Measurements from ENCODE around the gene CRP. TPM values are rescaled to one million over a fixed set of nuclear protein-coding genes. Genes with fewer than 3 reads are reported as not detected.

Gene CRP
- total RNA-seq, 1 experiment from 2014 or later: 0.90 TPM

- no peak overlapping the region for H3K27ac ChIP-seq (ENCODE audit: low read length)
- no peaks in the 10 kb centered on the region for H3K36me3 ChIP-seq (ENCODE audit: control insufficient read depth, insufficient read depth, low read length)
- no peaks in the 10 kb centered on the region for H3K9me3 ChIP-seq (ENCODE audit: control insufficient read depth, insufficient read depth, low read depth, low read length)
- in situ Hi-C loops (cut with HindIII; ENCODE audit: low pct_unique_long_range_greater_than_20kb, low sequenced_read_pairs): no loop called here
- intact Hi-C loops (cut with micrococcal nuclease; ENCODE audit: unreplicated experiment): no loop called here
- no peaks in the 10 kb centered on the region for H3K27me3 ChIP-seq (ENCODE audit: control insufficient read depth, insufficient read depth, low read length)
- no peaks in the 10 kb centered on the region for H3K4me1 ChIP-seq (ENCODE audit: control insufficient read depth, insufficient read depth, low read length)
- BruUV-seq (replicated peaks): no TSS peak
- ATAC-seq (no peak), DNase-seq (ENCODE audit: low read depth, low spot score) (no peak)
- ChIA-PET POLR2A (no interaction called here), CTCF (no interaction called here)
- no peak for TF ChIP-seq TCF7L2 (IDR thresholded peaks at IDR 0.05; ENCODE audit: low read depth, low read length)
- TF ChIP-seq SIN3A (IDR thresholded peaks at IDR 0.05; ENCODE audit: borderline replicate concordance, insufficient read depth, low read depth, low read length): no peak
- no peak for TF ChIP-seq REST (IDR thresholded peaks at IDR 0.05; ENCODE audit: insufficient read depth in 1 of 2, low read depth in 2 of 2, low read length in 1 of 2)
- TF ChIP-seq POLR2AphosphoS5 (IDR thresholded peaks at IDR 0.05; ENCODE audit: low read depth, low read length): no peak
- TF ChIP-seq CTCF (IDR thresholded peaks at IDR 0.05): no peak
- no peak overlapping the region for H3K4me3 ChIP-seq (ENCODE audit: low read depth in 2 of 2, low read length in 2 of 2)
Observed at GRCh38 chr1:159705904-159706256, 8.5 kb downstream of the CRP start.

- Histone ChIP-seq H3K27me3 (ENCODE audit: control insufficient read depth, insufficient read depth, low read length) (no peaks in the 10 kb centered on the region), H3K4me1 (ENCODE audit: control insufficient read depth, insufficient read depth, low read length) (no peaks in the 10 kb centered on the region), H3K4me3 (ENCODE audit: low read depth in 2 of 2, low read length in 2 of 2) (no peak overlapping the region), H3K36me3 (ENCODE audit: control insufficient read depth, insufficient read depth, low read length) (no peaks in the 10 kb centered on the region), H3K27ac (ENCODE audit: low read length) (no peak overlapping the region), H3K9me3 (ENCODE audit: control insufficient read depth, insufficient read depth, low read depth, low read length) (no peaks in the 10 kb centered on the region)
- TF ChIP-seq REST (IDR thresholded peaks at IDR 0.05; ENCODE audit: insufficient read depth in 1 of 2, low read depth in 2 of 2, low read length in 1 of 2) (no peak), TCF7L2 (IDR thresholded peaks at IDR 0.05; ENCODE audit: low read depth, low read length) (no peak), SIN3A (IDR thresholded peaks at IDR 0.05; ENCODE audit: borderline replicate concordance, insufficient read depth, low read depth, low read length) (no peak), CTCF (IDR thresholded peaks at IDR 0.05) (no peak)
- ChIA-PET POLR2A (no interaction called here), CTCF (no interaction called here)
- no TSS peak for BruUV-seq (replicated peaks)
- in situ Hi-C loops (cut with HindIII; ENCODE audit: low pct_unique_long_range_greater_than_20kb, low sequenced_read_pairs): no loop called here
- ATAC-seq: no peak
- intact Hi-C loops (cut with micrococcal nuclease; ENCODE audit: unreplicated experiment): no loop called here
- no peak for DNase-seq (ENCODE audit: low read depth, low spot score)
Observed at GRCh38 chr1:159705251-159705903, 9.0 kb downstream of the CRP start.

Data from Panc1 (cell line).